GM18507 (cell line): Measurements from ENCODE around the gene KIR3DL2.
"Not testable (repeated sequence)": the region's sequence is repeated elsewhere in the genome, so short reads cannot be mapped to it uniquely, and the experiment has no call there.

Experiments used
- DNase-seq: peaks from one replicate; pipeline ENCODE4 v3.0.0; 2011; ENCODE audit warnings: low read depth; ENCODE audit not compliant: insufficient read length; ENCODE audit errors: extremely low spot score
- FAIRE-seq: peaks from 2 replicates; lab custom pipeline; 2011; peaks lifted over from hg19 to GRCh38; lab: Jason Lieb, UNC

KIR3DL2 gene

GRCh38 chr19:54905803-54906511 lies 55.7 kb downstream of the KIR3DL2 start, which contains the start of gene NCR1:
TSS of gene NCR1 (plus strand) at chr19:54906148. CDS start at chr19:54906188, 40 bp downstream.
- no peak for FAIRE-seq
- DNase-seq, result no peak

- no peak for DNase-seq
- no peak for FAIRE-seq
Observed at GRCh38 chr19:54906819-54907218, 56.6 kb downstream of the KIR3DL2 start.

GRCh38 chr19:54907899-54908298 lies 57.7 kb downstream of the KIR3DL2 start:
- not testable (repeated sequence) for FAIRE-seq, DNase-seq
